NCI-H2196 treated with DMSO at 0.1 percent for 48 hours (cell line): ENCODE measurements around the gene PIAS4.
"Not testable (repeated sequence)": the region's sequence is repeated elsewhere in the genome, so short reads cannot be mapped to it uniquely, and the experiment has no call there.

Experiments
- DNase-seq: peaks from one replicate; lab custom pipeline; 2025; ENCODE audit not compliant: unreplicated experiment; lab: John Stamatoyannopoulos, UW

The PIAS4 gene, protein sequence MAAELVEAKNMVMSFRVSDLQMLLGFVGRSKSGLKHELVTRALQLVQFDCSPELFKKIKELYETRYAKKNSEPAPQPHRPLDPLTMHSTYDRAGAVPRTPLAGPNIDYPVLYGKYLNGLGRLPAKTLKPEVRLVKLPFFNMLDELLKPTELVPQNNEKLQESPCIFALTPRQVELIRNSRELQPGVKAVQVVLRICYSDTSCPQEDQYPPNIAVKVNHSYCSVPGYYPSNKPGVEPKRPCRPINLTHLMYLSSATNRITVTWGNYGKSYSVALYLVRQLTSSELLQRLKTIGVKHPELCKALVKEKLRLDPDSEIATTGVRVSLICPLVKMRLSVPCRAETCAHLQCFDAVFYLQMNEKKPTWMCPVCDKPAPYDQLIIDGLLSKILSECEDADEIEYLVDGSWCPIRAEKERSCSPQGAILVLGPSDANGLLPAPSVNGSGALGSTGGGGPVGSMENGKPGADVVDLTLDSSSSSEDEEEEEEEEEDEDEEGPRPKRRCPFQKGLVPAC

DNA sequence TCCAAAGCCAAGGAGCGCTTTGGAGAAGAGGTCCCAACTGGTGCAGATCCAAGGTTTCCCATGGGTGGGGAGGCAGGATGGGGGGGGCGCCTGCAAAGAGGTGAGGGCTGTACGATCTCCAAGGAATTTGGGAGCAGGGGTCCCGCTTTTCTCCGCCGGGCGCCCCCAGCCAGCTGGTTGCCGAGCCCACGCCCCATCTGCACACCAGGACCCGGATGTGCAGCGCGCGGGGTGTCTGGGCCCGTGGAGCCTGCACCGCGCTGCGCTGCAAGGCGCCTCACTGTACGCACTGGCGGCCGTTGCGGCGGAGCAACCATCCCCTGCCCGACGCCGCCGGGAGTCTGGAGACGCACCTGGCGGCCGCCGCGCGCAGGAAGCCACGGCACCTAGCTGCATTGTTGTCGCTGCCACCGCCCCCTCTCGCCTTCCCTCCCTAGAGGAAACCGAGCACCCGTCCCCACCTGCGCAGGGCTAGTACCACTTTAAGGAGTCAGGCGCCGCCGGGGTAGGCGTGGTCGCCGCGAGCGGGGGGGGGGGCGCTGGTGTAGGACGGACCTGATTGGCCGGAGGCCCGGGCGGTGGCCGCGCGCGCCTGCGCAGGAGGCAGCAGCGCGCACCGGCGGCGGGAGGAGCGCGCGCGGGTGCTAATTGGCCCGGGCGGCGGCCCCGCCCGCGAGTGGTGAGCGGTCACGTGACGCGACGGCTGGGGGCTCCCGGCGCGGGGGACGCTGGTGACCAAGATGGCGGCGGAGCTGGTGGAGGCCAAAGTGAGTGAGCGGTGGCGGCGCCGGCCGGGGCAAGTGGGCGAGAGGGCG is at the start of gene PIAS4:
PIAS4 (plus strand) TSS at position 716 of the 815 bp plus-strand sequence; CDS start at position 741, 25 bp downstream.
- peak; percentile 92 for DNase-seq

DNA sequence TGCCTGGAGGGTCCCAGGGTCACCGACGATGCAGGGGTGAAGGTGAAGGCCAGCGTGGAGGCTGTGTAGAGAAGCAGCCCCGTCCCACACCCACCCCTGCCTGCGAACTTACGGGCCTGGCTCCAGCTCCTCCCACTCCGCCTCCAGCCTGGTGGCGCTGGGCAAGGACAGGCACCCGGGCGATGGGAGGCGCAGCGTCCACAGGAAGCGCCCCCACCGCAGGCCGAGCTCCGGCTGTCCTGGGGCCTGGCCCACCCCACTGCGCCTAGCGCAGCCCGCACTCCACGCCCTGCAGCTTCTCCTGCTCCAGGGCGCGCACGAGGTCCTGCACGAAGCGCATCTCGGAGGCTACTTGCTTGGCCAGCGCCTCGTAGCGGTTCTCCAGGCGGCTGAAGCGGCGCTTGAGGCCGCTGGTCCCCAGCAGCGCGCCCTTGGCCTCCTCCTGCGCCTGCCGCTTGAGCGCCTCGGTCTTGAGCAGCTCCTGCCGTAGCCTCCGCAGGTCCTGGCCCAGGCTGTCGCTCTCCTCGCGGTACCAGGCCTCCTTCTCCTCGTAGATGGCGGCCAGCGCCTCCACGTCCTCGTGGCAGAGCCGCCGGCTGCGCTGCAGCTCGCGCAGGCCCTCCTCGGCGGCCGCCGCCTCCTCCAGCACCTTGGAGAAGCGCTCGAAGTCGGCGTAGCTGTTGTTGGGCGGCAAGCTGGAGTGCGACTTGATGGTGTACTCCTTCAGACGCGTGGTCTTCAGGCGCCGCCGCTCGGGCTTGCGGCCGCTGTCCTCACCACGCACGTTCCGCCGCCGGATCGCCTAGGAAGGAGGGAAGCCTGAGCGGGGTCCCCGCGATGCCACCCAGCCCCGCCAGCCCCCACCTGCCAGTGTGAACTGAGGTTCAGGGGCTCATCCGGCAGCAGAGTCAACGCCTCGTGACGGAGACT is 48.4 kb upstream of the PIAS4 start:
- no peak for DNase-seq

DNA sequence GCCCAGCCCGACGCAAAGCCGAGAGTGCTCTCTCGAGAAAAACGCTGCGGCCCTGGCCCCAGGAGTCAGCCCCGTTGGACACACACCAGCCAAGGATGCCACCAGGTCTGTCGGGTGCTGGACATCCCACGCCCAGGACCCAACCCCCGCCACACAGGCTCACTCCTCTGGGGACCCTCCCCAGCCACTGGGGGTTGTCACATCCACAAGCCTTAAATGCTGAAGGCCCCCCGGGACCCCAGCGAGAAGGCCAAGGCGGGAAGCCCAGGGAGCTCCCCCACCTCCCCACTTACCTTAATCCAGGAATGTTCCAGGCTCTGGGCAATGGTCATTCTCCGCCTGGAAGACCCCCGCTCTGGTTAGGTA is 47.8 kb upstream of the PIAS4 start:
- no peak for DNase-seq

DNA sequence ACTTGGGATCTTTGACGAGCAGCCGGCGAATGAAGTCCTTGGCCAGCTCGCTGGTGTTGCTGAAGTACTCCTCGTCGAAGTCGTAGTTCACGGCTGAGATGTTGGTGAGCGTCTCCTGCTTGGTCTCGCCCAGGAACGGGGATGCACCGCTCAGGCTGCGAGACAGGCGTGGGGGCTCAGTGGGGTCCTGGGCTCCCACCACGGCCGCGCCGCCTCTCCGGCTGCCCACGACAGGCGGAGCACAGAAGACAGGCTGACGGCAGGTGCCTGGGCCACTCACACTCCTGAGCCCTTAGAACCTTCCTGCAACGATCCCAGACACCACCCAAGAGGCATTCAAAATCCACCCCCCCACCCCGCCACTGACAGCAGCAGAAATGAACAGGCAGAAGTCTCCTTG is 46.5 kb upstream of the PIAS4 start:
- DNase-seq, result no peak

DNA sequence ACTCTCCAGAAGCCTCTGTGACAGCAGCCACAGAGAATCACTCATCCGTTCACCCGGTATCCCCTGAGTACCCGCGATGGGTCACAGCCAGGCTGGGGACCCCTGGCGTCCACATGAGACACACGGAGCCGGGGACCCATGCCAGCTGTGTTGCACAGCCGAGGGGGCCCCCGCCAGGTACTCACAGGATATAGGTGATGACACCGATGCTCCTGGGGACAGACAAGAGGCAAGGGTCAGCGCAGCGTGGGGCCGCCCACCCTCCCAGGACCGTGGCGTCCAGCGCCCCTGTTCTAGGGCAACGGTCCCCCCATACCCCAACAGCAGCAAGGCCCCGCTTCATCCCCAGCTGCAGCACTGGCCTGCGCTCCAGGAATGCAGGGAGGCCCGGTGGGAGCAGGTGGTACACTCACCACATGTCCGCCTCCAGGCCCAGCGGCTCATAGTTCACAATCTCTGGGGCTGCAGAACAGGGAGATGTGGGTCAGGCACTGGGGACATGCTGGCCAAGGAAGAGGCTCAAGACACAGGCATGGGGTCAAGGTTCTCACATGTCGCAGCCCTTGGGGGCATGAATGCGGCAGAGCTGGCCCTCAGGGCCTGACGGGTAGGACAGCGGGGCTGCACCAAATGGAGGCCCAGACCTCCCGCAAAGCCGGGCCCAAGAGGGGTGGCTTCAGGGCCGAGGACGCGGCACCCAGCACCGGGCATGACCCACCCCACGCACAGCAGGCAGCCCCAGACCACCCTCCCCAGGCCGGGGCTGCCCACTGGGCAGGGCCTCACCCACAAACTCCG is 43.9 kb upstream of the PIAS4 start:
- no peak for DNase-seq

DNA sequence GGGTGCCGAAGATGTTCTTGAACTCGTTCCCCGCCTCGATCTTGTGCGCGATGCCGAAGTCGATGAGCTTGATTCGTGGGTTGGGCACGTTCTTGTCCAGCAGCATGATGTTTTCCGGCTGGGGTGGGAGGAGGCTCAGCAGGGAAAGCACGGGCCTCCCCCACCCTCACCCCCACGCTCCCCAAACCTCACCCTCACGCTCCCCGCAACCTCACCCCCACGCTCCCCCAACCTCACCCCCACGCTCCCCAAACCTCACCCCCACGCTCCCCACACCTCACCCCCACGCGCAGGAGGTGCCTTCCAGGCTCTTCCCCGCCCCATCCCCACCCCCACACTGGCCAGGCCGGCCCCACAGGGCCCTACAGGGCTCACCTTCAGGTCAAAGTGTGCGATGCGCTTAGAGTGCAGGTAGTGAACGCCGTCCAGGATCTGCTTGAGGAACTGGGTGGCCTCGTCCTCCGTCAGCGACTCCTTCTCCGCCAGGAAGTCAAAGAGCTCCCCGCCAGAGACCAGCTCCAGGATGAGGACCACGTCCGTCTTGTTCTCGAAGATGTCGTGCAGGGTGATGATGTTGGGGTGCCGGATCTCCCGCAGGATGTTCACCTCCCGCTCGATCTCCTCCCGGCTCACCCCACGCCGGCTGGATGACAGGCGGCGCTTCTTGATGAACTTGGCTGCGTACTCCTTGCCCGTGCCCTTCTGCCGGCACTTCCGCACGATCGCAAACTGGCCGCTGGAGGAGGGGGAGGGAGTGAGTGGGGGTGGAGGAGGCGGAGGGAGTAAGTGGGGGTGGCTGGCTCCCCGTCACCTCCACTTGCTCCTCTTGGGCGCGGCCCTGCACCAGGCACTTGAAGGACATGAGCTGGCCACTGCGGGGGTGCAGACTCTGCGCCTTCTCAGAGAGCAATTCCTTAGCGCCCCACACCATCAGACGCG is 43.0 kb upstream of the PIAS4 start:
- no peak for DNase-seq

DNA sequence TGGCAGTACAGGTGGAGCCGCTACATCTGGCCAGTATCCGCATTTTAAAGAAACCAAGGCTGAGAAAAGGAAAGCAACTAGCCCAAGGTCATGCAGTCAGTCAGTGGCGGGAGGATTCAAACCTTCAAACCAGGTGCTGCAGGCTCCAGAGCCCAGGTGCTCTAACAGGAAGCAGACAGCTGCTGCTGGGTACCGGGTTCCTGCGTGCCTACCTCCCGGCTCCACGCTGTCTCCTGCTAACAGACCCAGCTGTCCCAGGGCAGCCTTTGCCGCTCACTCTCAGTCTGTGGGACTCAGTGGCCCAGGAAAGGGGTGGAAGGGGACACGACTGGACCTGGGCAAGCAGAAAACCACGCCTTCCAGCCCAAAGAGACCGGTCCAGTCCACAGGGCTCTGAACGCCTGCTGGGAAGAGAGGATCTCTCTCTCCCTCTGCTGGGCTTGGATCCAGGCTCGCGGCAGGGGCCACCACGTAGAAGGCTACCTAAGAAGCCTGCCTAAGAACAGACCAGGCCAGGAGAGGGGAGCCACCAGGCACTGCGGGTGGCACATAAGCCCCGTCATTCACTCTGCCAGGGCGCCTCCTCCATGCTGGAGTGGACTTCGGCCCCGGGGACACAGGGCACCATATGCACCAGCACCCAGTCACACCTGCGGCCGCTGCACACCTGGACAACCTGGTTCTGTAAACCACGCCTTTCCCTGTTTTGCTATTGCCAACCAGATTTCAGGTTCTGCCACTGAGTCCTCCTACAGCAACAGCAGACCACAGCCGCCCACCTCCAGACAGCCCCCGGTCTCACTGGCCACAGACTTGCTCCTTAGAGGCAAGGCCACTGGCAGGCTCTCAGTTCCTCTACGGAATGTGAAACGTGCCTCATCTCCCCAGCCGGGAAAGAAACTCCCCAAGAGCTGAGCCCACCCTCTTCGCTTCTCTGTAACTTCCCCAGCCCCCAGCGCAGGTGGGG is 41.2 kb upstream of the PIAS4 start:
- DNase-seq, result peak; percentile 21

DNA sequence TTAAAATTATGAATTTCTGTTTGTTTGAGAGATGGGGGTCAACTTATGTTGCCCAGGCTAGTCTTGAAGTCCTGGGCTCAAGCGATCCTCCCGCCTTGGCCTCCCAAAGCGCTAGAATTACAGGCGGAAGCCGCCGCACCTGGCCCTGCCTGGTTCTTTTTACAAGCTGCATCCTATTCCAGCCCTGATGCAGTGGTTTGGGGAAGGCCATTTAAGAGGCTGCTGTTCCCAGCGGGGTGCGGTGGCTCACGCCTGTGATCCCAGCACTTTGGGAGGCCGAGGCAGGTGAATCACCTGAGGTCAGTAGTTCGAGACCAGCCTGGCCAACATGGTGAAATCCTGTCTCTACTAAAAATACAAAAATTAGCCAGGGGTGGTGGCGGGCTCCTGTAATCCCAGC is 39.6 kb upstream of the PIAS4 start:
- not testable (repeated sequence) for DNase-seq

DNA sequence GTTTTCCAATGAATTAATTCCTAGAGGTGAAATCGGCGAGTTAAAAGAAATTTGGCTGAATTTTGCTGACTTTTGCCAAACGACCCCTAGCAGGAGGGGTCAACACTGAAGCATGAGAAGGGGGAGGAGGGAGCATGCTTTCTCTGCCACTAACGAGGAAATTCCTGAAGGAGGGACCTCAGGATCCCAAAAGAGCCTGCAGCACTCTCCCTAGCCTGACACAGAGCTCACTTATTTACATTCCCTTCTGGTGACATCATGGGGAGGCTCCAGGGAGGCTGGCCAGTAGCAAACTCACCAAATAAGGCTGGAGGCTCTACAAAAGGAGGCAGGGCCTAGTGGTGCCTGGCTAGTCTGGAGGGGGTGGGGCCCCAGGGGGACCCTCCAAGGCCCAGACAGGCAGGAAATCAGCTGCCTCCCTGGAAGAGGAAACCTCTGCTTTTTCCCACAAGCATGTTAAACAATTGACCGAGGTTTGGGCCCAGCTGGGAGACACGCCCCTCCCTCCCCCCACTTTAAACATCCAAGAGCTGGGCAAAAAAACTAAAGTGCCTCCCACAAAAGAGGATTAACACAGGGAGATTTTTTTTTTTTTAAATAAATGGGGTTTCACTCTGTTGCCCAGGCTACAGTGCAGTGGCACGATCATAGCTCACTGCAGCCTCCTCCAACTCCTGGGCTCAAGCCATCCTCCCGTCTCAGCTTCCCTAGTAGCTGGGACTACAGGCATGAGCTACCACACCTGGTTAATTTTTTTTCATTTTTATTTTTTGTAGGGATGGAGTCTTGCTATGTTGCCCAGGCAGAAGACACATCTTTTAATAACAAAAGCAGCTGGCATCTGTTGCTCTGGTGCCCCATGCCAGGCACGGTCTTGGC is 38.7 kb upstream of the PIAS4 start:
- peak; percentile 90 for DNase-seq

DNA sequence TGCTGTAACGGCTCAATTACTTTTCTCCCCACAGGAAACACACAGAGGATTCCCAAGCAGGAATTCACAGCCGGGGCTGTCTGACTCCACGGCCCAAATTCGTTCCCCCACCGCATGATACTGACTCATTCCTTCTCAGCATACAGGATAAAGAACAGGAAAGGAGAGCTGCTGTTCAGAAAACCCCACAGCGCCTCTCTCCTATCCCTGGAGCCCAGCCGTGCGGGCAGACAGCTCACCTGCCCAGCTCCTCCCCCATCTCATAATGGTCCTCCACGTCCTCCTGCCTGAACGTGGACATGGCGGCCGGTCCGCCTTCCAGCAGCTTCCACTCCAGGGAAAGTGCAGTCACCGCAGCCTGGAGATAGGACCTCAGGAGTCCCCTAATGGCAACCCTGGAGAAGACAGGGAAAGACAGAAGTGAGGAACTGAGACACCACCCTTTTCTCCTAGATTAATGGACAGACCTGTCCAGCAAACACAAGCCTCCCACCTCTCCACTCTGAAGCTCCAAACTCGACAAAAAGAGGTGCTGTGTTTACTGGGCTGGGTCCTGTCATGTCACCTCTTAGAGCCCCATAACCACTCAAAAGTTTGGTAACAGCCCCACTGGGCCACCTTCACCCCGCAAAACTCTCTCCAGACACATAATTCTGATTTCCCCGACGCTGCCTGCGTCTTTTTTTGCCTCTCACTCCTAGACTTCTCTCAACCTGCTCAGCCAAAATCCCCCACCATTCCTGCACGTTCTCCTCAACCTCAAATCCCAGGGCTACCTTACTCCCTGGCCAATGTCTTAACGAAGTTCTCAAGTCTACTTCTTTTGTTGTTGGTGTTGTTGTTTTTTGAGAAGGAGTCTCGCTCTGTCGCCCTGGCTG is 37.9 kb upstream of the PIAS4 start:
- peak; percentile 48 for DNase-seq

DNA sequence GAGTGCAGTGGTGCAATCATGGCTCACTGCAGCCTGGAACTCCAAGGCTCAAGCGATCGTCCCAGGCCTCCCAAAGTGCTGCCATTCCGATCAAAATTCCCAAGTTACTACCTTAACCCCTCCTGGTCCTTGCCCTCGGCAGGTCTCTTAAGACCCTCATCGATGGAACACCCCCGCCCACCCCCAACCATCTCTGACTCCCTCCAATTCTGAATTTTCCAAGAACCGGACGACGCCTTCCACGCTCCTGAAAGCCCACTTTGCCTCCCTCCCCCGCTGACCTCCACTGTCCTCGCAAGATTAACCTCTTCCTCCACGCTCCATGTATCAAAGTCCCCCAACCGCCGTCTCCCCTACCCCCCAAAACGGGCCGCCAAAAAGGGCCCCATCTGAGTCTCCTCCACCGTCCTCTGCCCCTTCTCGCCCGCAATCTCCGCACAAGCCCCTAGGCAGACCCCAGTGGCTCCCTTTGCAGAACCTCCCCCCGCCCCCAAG is 37.2 kb upstream of the PIAS4 start:
- DNase-seq, result no peak

DNA sequence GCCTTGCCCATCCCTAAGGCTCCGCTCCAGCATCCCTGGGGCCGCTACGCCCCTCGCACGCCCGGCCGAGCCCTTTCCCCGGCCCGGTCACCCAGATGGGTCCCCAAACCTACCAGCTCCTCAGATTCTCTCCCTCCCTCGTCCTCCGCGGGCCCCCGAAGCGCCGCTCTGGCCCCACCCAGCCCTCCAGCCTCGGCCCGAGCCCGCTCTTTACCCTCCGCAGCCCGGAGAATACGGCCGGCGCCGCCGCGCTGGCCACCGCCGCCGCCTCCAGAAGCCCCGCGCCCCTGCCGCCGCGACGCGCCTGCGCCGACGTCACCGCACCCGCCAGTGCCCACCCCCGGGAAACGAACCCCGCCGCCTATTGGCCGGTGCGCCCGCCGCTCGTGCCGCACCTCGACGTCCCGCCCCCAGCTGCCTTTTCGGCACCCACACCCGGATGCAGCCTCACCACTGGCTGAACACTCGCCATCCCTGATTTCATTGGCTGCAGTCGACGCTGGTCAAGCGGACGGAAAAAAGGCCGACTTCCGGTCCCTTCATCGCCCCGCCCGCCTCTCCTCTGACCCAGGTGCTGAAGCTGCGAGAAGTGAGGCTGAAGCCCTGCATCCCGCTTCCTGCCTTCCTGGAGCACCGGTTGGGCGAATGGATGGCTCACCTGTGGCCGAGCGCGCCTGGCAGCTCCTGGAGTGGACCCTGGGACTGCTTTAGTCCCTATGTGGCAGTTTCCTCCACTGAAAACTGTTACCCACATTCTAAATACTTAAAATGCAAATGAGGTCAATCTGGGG is 36.5 kb upstream of the PIAS4 start, which contains the start of gene DAPK3:
DAPK3 (minus strand) TSS at position 292 of the 791 bp plus-strand sequence. CDS start 1,364 bp downstream, outside the sequence.
- DNase-seq, result peak; percentile 99

DNA sequence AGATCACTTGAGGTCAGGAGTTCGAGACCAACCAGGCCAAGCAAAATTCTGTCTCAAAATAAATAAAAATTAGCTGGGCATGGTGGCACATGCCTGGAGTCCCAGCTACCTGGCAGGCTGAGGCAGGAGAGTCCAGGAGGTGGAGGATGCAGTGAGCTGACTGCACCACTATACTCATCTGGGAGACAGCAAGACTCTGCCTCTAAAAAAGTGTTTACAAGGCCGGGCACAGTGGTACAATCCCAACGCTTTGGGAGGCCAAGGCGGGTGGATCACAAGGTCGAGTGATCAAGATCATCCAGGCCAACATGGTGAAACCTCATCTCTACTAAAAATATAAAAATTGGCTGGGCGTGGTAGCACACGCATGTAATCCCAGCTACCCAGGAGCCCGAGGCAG is 32.4 kb upstream of the PIAS4 start:
- no peak for DNase-seq

DNA sequence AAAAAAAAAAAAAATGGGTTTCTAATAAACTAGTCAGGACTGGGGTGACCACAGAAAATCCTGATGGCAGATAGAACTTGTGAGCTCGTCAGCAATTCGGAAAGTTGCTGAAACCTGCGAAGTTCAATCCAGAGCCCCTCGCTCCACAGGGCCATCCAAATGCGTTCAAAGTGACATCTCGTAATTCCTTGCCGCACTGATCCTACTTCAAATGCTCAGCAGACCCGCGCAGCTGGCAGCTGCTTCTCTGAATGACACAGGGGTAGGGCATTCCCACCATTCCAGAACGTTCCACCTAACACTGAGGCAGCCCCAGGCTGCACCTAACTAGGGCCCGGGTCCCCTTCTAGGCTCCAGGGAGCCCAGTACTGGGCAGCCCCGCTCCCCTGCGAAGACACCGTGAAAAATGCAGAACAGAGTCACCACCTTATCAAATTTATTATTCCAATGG is 31.9 kb upstream of the PIAS4 start:
- no peak for DNase-seq
